B cell (primary cell): ENCODE measurements around the gene CLDN2. TPM values are rescaled to one million over a fixed set of nuclear protein-coding genes. Genes with fewer than 3 reads are reported as not detected.

Experiments used
- ATAC-seq: fragments of 200-7000 bp; cut with Tn5 transposase; one replicate; pipeline ENCODE4 v1.10.0; 2021; ENCODE audit warnings: low read depth, mild to moderate bottlenecking, moderate number of reproducible peaks, moderate library complexity
- CTCF ChIA-PET: fragments of 350-600 bp; sonication (Branson Sonifier 250); formaldehyde crosslinking; loops from one replicate; lab custom pipeline; 2021; ENCODE audit warnings: antibody characterized with exemption, inconsistent platforms; lab: Charles Lee
- POLR2A ChIA-PET: fragments of 350-600 bp; sonication (Branson Sonifier 250); formaldehyde crosslinking; loops from one replicate; lab custom pipeline; 2021; ENCODE audit warnings: antibody characterized with exemption; lab: Charles Lee
- DNase-seq: peaks from one replicate; pipeline ENCODE4 v3.0.0; 2013
- H2AFZ ChIP-seq: 2 replicates; pipeline ENCODE4 v1.6.1; 2012; ENCODE audit warnings: mild to moderate bottlenecking, low read depth, low read length; ENCODE audit not compliant: insufficient read depth, poor library complexity, severe bottlenecking
- H3K27ac ChIP-seq, 2 donors: 1 replicate in 1 of 2; 2 replicates in 1 of 2; pipeline ENCODE4 v1.5.1; 2012 to 2013; ENCODE audit warnings: low read length in 2 of 2, mild to moderate bottlenecking in 2 of 2, moderate library complexity in 1 of 2
- H3K27me3 ChIP-seq, 4 experiments: fragments of 200-600 bp in 1 of 4; sonication (generic) in 1 of 4; replicated peaks in 1 of 4; 1 replicate in 2 of 4; 2 replicates in 2 of 4; pipeline versions ENCODE4 v1.6.1 to v1.7.0; 2013 to 2016; ENCODE audit warnings: low read length in 3 of 4, mild to moderate bottlenecking in 2 of 4, mixed read lengths in 1 of 4, moderate library complexity in 1 of 4; ENCODE audit not compliant: insufficient read depth in 4 of 4, control insufficient read depth in 3 of 4; ENCODE audit errors: control extremely low read depth in 1 of 4
- H3K36me3 ChIP-seq, 2 experiments: replicated peaks in 1 of 2; 1 replicate in 1 of 2; 2 replicates in 1 of 2; pipeline versions ENCODE4 v1.6.1 to v1.7.1; 2013; ENCODE audit warnings: low read length in 1 of 2; ENCODE audit not compliant: insufficient read depth in 2 of 2, control insufficient read depth in 1 of 2; ENCODE audit errors: control extremely low read depth in 1 of 2, extremely low read depth in 1 of 2
- H3K4me1 ChIP-seq, 2 donors: fragments of 200-600 bp in 1 of 2; sonication (generic) in 1 of 2; 1 replicate in 1 of 2; 2 replicates in 1 of 2; pipeline versions ENCODE4 v1.5.1 to v1.6.1; 2013 to 2017; ENCODE audit warnings: low read length in 2 of 2; ENCODE audit not compliant: control insufficient read depth in 2 of 2, insufficient read depth in 2 of 2
- H3K4me2 ChIP-seq: replicated peaks from 2 replicates; pipeline ENCODE3; 2012; ENCODE audit warnings: mild to moderate bottlenecking, low read depth, low read length; ENCODE audit not compliant: poor library complexity, severe bottlenecking
- H3K4me3 ChIP-seq, 5 experiments: fragments of 200-600 bp in 1 of 5; sonication (generic) in 1 of 5; 1 replicate in 3 of 5; 2 replicates in 2 of 5; pipeline versions ENCODE4 v1.5.1 to v1.7.0; 2011 to 2016; ENCODE audit warnings: low read length in 4 of 5, mild to moderate bottlenecking in 4 of 5, low read depth in 2 of 5, control low read depth in 1 of 5, moderate library complexity in 1 of 5; ENCODE audit not compliant: insufficient read depth in 1 of 5; ENCODE audit errors: control extremely low read depth in 1 of 5, extremely low read depth in 1 of 5
- H3K79me2 ChIP-seq: fragments of 200-600 bp; sonication (generic); one replicate; pipeline ENCODE4 v1.6.0; 2016; ENCODE audit warnings: low read length; ENCODE audit not compliant: control insufficient read depth, insufficient read depth
- H3K9ac ChIP-seq: fragments of 200-600 bp; sonication (generic); 2 replicates; pipeline ENCODE4 v1.6.1; 2017; ENCODE audit warnings: mild to moderate bottlenecking, low read length, moderate library complexity
- H3K9me3 ChIP-seq, 3 donors: one replicate each; pipeline versions ENCODE4 v1.6.1 to v1.7.1; 2013; ENCODE audit warnings: low read length in 2 of 3; ENCODE audit not compliant: control insufficient read depth in 2 of 3, insufficient read depth in 1 of 3; ENCODE audit errors: control extremely low read depth in 1 of 3
- H4K20me1 ChIP-seq: 2 replicates; pipeline ENCODE4 v1.6.0; 2012; ENCODE audit warnings: mild to moderate bottlenecking, low read length; ENCODE audit not compliant: insufficient read depth, control insufficient read depth, poor library complexity, severe bottlenecking
- H3K27ac Mint-ChIP-seq: one replicate; pipeline ENCODE4 v1.8.0; 2021; ENCODE audit warnings: mixed read lengths
- H3K27me3 Mint-ChIP-seq: one replicate; pipeline ENCODE4 v1.8.0; 2021; ENCODE audit warnings: mixed read lengths
- H3K4me1 Mint-ChIP-seq: one replicate; pipeline ENCODE4 v1.8.0; 2021; ENCODE audit warnings: mixed read lengths
- H3K4me3 Mint-ChIP-seq: one replicate; pipeline ENCODE4 v1.8.0; 2021; ENCODE audit warnings: mixed read lengths
- H3K9me3 Mint-ChIP-seq: one replicate; pipeline ENCODE4 v1.8.0; 2022; ENCODE audit warnings: mixed read lengths; ENCODE audit not compliant: insufficient read depth
- CTCF ChIP-seq: fragments of 200-600 bp; IDR thresholded peaks from one replicate; pipeline ENCODE4 v1.8.0; 2022; ENCODE audit warnings: antibody characterized with exemption, mild to moderate bottlenecking
- EZH2 ChIP-seq: IDR thresholded peaks from 2 replicates; pipeline ENCODE4 v1.6.1; 2012; ENCODE audit warnings: borderline replicate concordance, low read depth, mild to moderate bottlenecking, moderate library complexity, low read length; ENCODE audit not compliant: insufficient read depth, poor library complexity, severe bottlenecking
- WGBS: methylation state at CpG from one replicate; pipeline ENCODE4 v1.1.5; 2013; ENCODE audit warnings: missing lambda C conversion rate; ENCODE audit not compliant: insufficient coverage; 5-methylcytosine and 5-hydroxymethylcytosine counted together
- intact Hi-C: fragments of 100-400 bp; cut with micrococcal nuclease; formaldehyde crosslinking; loops from one replicate; pipeline ENCODE4 v1.10.0; 2022
- polyA plus RNA-seq: library from polyadenylated mRNA; depleted of rRNA; stranded (reverse); fragments of >200 nt; gene quantifications from 2 replicates; pipeline ENCODE4 v1.2.3, GENCODE V29; 2012
- total RNA-seq, 2 donors: library from RNA; stranded (reverse); fragments of 120-200 nt in 1 of 2; gene quantifications; 1 replicate in 1 of 2; 2 replicates in 1 of 2; pipeline versions ENCODE4 v1.2.3 to v1.2.4, GENCODE V29; 2013 to 2022

CLDN2 gene
- total and polyA plus RNA-seq, 2 donors (not counting 1 experiment from before 2014, with no cell fraction given): not detected

- Histone ChIP-seq H3K4me3 (no peak overlapping the region), H3K27ac (no peak overlapping the region), H3K9ac (no peak overlapping the region), H4K20me1 (no peaks in the 10 kb centered on the region), H3K79me2 (no peaks in the 10 kb centered on the region), H3K4me1 (no peaks in the 10 kb centered on the region), H3K36me3 (no peaks in the 10 kb centered on the region), H3K9me3 (no peaks in the 10 kb centered on the region), H3K27me3 (peaks cover 0 to 3% (median 0%) of the 10 kb centered on the region in 4 experiments), H2AFZ (no peak overlapping the region), H3K4me2 (no peak overlapping the region)
- H3K27ac Mint-ChIP-seq: no peak overlapping the region
- ATAC-seq (no peak), DNase-seq (no peak)
- POLR2A ChIA-PET: no interaction called here
- H3K9me3 Mint-ChIP-seq: no peaks in the 10 kb centered on the region
- no peak for TF ChIP-seq EZH2
- no peak for TF ChIP-seq CTCF
- 90% methylated on average over 2 of the region's 6 CpGs for WGBS
- no peaks in the 10 kb centered on the region for H3K27me3 Mint-ChIP-seq
- no peak overlapping the region for H3K4me3 Mint-ChIP-seq
- CTCF ChIA-PET: interaction anchor here (1.2 to 2.8 kb wide), 5 partner anchors 880 to 1178 kb away, joined by 3 to 11 read pairs (median 7); partner anchors contain the start of gene NCBP2L
- intact Hi-C loops: loop anchor here (10.0 kb wide), 2 partner anchors 528 to 758 kb away; no protein-coding TSS in a partner anchor
- H3K4me1 Mint-ChIP-seq: no peaks in the 10 kb centered on the region
Measured at GRCh38 chrX:106897259-106897658, 22.9 kb upstream of the CLDN2 start.

- Mint-ChIP-seq H3K9me3 (no peaks in the 10 kb centered on the region), H3K4me1 (no peaks in the 10 kb centered on the region), H3K27ac (no peak overlapping the region), H3K4me3 (no peak overlapping the region), H3K27me3 (no peaks in the 10 kb centered on the region)
- WGBS: no CpG with 5 or more reads among the region's 1 CpG
- TF ChIP-seq EZH2 (no peak), CTCF (peak; percentile 43)
- Histone ChIP-seq H4K20me1 (no peaks in the 10 kb centered on the region), H2AFZ (no peak overlapping the region), H3K4me2 (no peak overlapping the region), H3K4me1 (no peaks in the 10 kb centered on the region), H3K4me3 (no peak overlapping the region), H3K9ac (no peak overlapping the region), H3K9me3 (no peaks in the 10 kb centered on the region), H3K27me3 (peaks cover 0 to 3% (median 0%) of the 10 kb centered on the region in 4 experiments), H3K36me3 (no peaks in the 10 kb centered on the region), H3K27ac (no peak overlapping the region), H3K79me2 (no peaks in the 10 kb centered on the region)
- intact Hi-C loops: loop anchor here (10.0 kb wide), 2 partner anchors 526 to 756 kb away; no protein-coding TSS in a partner anchor
- ChIA-PET POLR2A (no interaction called here), CTCF (interaction anchor here (0.7 to 2.8 kb wide), 7 partner anchors 87 to 996 kb away, joined by 3 to 11 read pairs (median 7); partner anchors contain the start of gene NCBP2L)
- ATAC-seq (peak; percentile 39), DNase-seq (peak; percentile 44)
Measured at GRCh38 chrX:106898462-106898861, 21.7 kb upstream of the CLDN2 start.
